Measurements from ENCODE around the gene ACAP3. TPM values are rescaled to one million over a fixed set of nuclear protein-coding genes. Genes with fewer than 3 reads are reported as not detected.

ACAP3 gene
- total and polyA plus RNA-seq, 7 experiments from 2014 or later = 3.2 to 70.8 (median 55.1) TPM

- H3K27me3 ChIP-seq (ENCODE audit: control insufficient read depth in 2 of 2, insufficient read depth in 2 of 2, low read length in 2 of 2) = no peaks in the 10 kb centered on the region
- POLR2A ChIA-PET = no interaction called here
- no peak overlapping the region for H3K27ac ChIP-seq (ENCODE audit: low read depth, low read length)
- Mint-ChIP-seq H3K27ac (peak overlapping the region in 5 of 9 donors; percentile 14 to 91 (median 47)), H3K9me3 (no peaks in the 10 kb centered on the region), H3K27me3 (no peaks in the 10 kb centered on the region), H3K4me1 (peaks cover 15 to 22% (median 18%) of the 10 kb centered on the region in 7 donors), H3K36me3 (peaks cover 0 to 28% (median 5%) of the 10 kb centered on the region in 5 donors), H3K4me3 (no peak overlapping the region)
- intact Hi-C loops (cut with micrococcal nuclease) = no loop called here
- H3K4me3 ChIP-seq (ENCODE audit: low read length) = no peak overlapping the region
- peaks cover 0 to 68% (median 10%) of the 10 kb centered on the region in 3 experiments for H3K36me3 ChIP-seq (ENCODE audit: control insufficient read depth in 2 of 3, insufficient read depth in 3 of 3, low read length in 3 of 3)
- no peak for DNase-seq
- no peak for ATAC-seq
- no peaks in the 10 kb centered on the region for H3K4me1 ChIP-seq (ENCODE audit: control insufficient read depth in 2 of 2, insufficient read depth in 2 of 2, low read length in 2 of 2)
- H3K9me3 ChIP-seq (ENCODE audit: control insufficient read depth in 2 of 3, low read length in 3 of 3) = no peaks in the 10 kb centered on the region
- CTCF ChIA-PET = no interaction called here
Measured at GRCh38 chr1:1259540-1259939, 48.2 kb downstream of the ACAP3 start.

GRCh38 chr1:1259119-1259488 is 48.6 kb downstream of the ACAP3 start:
- H3K9me3 Mint-ChIP-seq = no peaks in the 10 kb centered on the region
- H3K4me3 ChIP-seq (ENCODE audit: low read length) = no peak overlapping the region
- H3K36me3 Mint-ChIP-seq = peaks cover 0 to 28% (median 5%) of the 10 kb centered on the region in 5 donors
- H3K4me1 ChIP-seq (ENCODE audit: control insufficient read depth in 2 of 2, insufficient read depth in 2 of 2, low read length in 2 of 2) = no peaks in the 10 kb centered on the region
- H3K9me3 ChIP-seq (ENCODE audit: control insufficient read depth in 2 of 3, low read length in 3 of 3) = no peaks in the 10 kb centered on the region
- H3K27me3 Mint-ChIP-seq = no peaks in the 10 kb centered on the region
- no peak overlapping the region for H3K4me3 Mint-ChIP-seq
- peak overlapping the region in 1 of 9 donors; percentile 12 for H3K27ac Mint-ChIP-seq
- ChIA-PET POLR2A (no interaction called here), CTCF (no interaction called here)
- H3K27ac ChIP-seq (ENCODE audit: low read depth, low read length) = no peak overlapping the region
- H3K36me3 ChIP-seq (ENCODE audit: control insufficient read depth in 2 of 3, insufficient read depth in 3 of 3, low read length in 3 of 3) = peaks cover 0 to 70% (median 10%) of the 10 kb centered on the region in 3 experiments
- DNase-seq (no peak), ATAC-seq (no peak)
- peaks cover 15 to 22% (median 18%) of the 10 kb centered on the region in 7 donors for H3K4me1 Mint-ChIP-seq
- intact Hi-C loops (cut with micrococcal nuclease) = no loop called here
- H3K27me3 ChIP-seq (ENCODE audit: control insufficient read depth in 2 of 2, insufficient read depth in 2 of 2, low read length in 2 of 2) = no peaks in the 10 kb centered on the region

GRCh38 chr1:1256956-1257871 is 50.5 kb downstream of the ACAP3 start:
- POLR2A ChIA-PET = interaction anchor here (1.0 kb wide), 1 partner anchor 14 kb away, joined by 4 read pairs; no protein-coding TSS in a partner anchor
- no peaks in the 10 kb centered on the region for H3K27me3 ChIP-seq (ENCODE audit: control insufficient read depth in 2 of 2, insufficient read depth in 2 of 2, low read length in 2 of 2)
- H3K27ac ChIP-seq (ENCODE audit: low read depth, low read length) = no peak overlapping the region
- Mint-ChIP-seq H3K4me3 (no peak overlapping the region), H3K27ac (peak overlapping the region in 1 of 9 donors; percentile 52), H3K4me1 (peaks cover 18 to 30% (median 23%) of the 10 kb centered on the region in 7 donors), H3K27me3 (no peaks in the 10 kb centered on the region), H3K36me3 (peaks cover 7 to 27% (median 10%) of the 10 kb centered on the region in 5 donors), H3K9me3 (no peaks in the 10 kb centered on the region)
- CTCF ChIA-PET = no interaction called here
- no peak for ATAC-seq
- intact Hi-C loops (cut with micrococcal nuclease) = no loop called here
- H3K9me3 ChIP-seq (ENCODE audit: control insufficient read depth in 2 of 3, low read length in 3 of 3) = no peaks in the 10 kb centered on the region
- no peak overlapping the region for H3K4me3 ChIP-seq (ENCODE audit: low read length)
- no peaks in the 10 kb centered on the region for H3K4me1 ChIP-seq (ENCODE audit: control insufficient read depth in 2 of 2, insufficient read depth in 2 of 2, low read length in 2 of 2)
- DNase-seq = no peak
- H3K36me3 ChIP-seq (ENCODE audit: control insufficient read depth in 2 of 3, insufficient read depth in 3 of 3, low read length in 3 of 3) = peaks cover 0 to 65% (median 0%) of the 10 kb centered on the region in 3 experiments

GRCh38 chr1:1255611-1256010 is 52.1 kb downstream of the ACAP3 start:
- Histone ChIP-seq H3K27me3 (ENCODE audit: control insufficient read depth in 2 of 2, insufficient read depth in 2 of 2, low read length in 2 of 2) (no peaks in the 10 kb centered on the region), H3K4me1 (ENCODE audit: control insufficient read depth in 2 of 2, insufficient read depth in 2 of 2, low read length in 2 of 2) (peaks cover 7 to 9% of the 10 kb centered on the region in 2 donors), H3K9me3 (ENCODE audit: control insufficient read depth in 2 of 3, low read length in 3 of 3) (no peaks in the 10 kb centered on the region), H3K4me3 (ENCODE audit: low read length) (no peak overlapping the region), H3K27ac (ENCODE audit: low read depth, low read length) (no peak overlapping the region), H3K36me3 (ENCODE audit: control insufficient read depth in 2 of 3, insufficient read depth in 3 of 3, low read length in 3 of 3) (peaks cover 0 to 57% (median 0%) of the 10 kb centered on the region in 3 experiments)
- Mint-ChIP-seq H3K27me3 (no peaks in the 10 kb centered on the region), H3K4me1 (peaks cover 16 to 27% (median 21%) of the 10 kb centered on the region in 7 donors), H3K27ac (peak overlapping the region in 1 of 9 donors; percentile 6), H3K9me3 (no peaks in the 10 kb centered on the region), H3K36me3 (peaks cover 4 to 21% (median 7%) of the 10 kb centered on the region in 5 donors), H3K4me3 (no peak overlapping the region)
- ATAC-seq = no peak
- DNase-seq = no peak
- intact Hi-C loops (cut with micrococcal nuclease) = no loop called here
- ChIA-PET CTCF (no interaction called here), POLR2A (no interaction called here)

- Histone ChIP-seq H3K4me3 (ENCODE audit: low read length) (no peak overlapping the region), H3K36me3 (ENCODE audit: control insufficient read depth in 2 of 3, insufficient read depth in 3 of 3, low read length in 3 of 3) (peaks cover 0 to 52% (median 0%) of the 10 kb centered on the region in 3 experiments), H3K27me3 (ENCODE audit: control insufficient read depth in 2 of 2, insufficient read depth in 2 of 2, low read length in 2 of 2) (no peaks in the 10 kb centered on the region), H3K4me1 (ENCODE audit: control insufficient read depth in 2 of 2, insufficient read depth in 2 of 2, low read length in 2 of 2) (peaks cover 10 to 12% of the 10 kb centered on the region in 2 donors), H3K9me3 (ENCODE audit: control insufficient read depth in 2 of 3, low read length in 3 of 3) (no peaks in the 10 kb centered on the region), H3K27ac (ENCODE audit: low read depth, low read length) (no peak overlapping the region)
- DNase-seq (no peak), ATAC-seq (no peak)
- Mint-ChIP-seq H3K4me1 (peaks cover 13 to 27% (median 20%) of the 10 kb centered on the region in 7 donors), H3K27me3 (no peaks in the 10 kb centered on the region), H3K4me3 (no peak overlapping the region), H3K36me3 (peaks cover 4 to 20% (median 7%) of the 10 kb centered on the region in 5 donors), H3K27ac (no peak overlapping the region), H3K9me3 (no peaks in the 10 kb centered on the region)
- ChIA-PET POLR2A (interaction anchor here (0.7 kb wide), 1 partner anchor 315 kb away, joined by 3 read pairs; no protein-coding TSS in a partner anchor), CTCF (interaction anchor here (0.8 kb wide), 1 partner anchor 133 kb away, joined by 3 read pairs; no protein-coding TSS in a partner anchor)
- intact Hi-C loops (cut with micrococcal nuclease) = no loop called here
Measured at GRCh38 chr1:1255078-1255477, 52.7 kb downstream of the ACAP3 start.

- H3K9me3 ChIP-seq (ENCODE audit: control insufficient read depth in 2 of 3, low read length in 3 of 3) = no peaks in the 10 kb centered on the region
- DNase-seq = no peak
- intact Hi-C loops (cut with micrococcal nuclease) = loop anchor here in 1 of 2 donors (5.0 kb wide), 1 partner anchor 53 kb away; the partner anchor contains the start of genes ACAP3 and PUSL1
- ChIA-PET CTCF (interaction anchor here (0.8 kb wide), 1 partner anchor 133 kb away, joined by 3 read pairs; no protein-coding TSS in a partner anchor), POLR2A (interaction anchor here (0.7 kb wide), 1 partner anchor 314 kb away, joined by 3 read pairs; no protein-coding TSS in a partner anchor)
- no peak overlapping the region for H3K4me3 ChIP-seq (ENCODE audit: low read length)
- H3K27me3 Mint-ChIP-seq = no peaks in the 10 kb centered on the region
- no peak overlapping the region for H3K27ac Mint-ChIP-seq
- peaks cover 10 to 27% (median 16%) of the 10 kb centered on the region in 7 donors for H3K4me1 Mint-ChIP-seq
- no peaks in the 10 kb centered on the region for H3K9me3 Mint-ChIP-seq
- H3K36me3 ChIP-seq (ENCODE audit: control insufficient read depth in 2 of 3, insufficient read depth in 3 of 3, low read length in 3 of 3) = peaks cover 0 to 47% (median 0%) of the 10 kb centered on the region in 3 experiments
- ATAC-seq = no peak
- no peak overlapping the region for H3K27ac ChIP-seq (ENCODE audit: low read depth, low read length)
- H3K4me1 ChIP-seq (ENCODE audit: control insufficient read depth in 2 of 2, insufficient read depth in 2 of 2, low read length in 2 of 2) = peaks cover 10 to 12% of the 10 kb centered on the region in 2 donors
- no peaks in the 10 kb centered on the region for H3K27me3 ChIP-seq (ENCODE audit: control insufficient read depth in 2 of 2, insufficient read depth in 2 of 2, low read length in 2 of 2)
- H3K36me3 Mint-ChIP-seq = peaks cover 4 to 20% (median 7%) of the 10 kb centered on the region in 5 donors
- H3K4me3 Mint-ChIP-seq = no peak overlapping the region
Measured at GRCh38 chr1:1254667-1254998, 53.1 kb downstream of the ACAP3 start.
